Fibroblast of lung (primary cell): Measurements from ENCODE around the gene FBXO31.

Experiments used
- EZH2 ChIP-seq: IDR thresholded peaks from 2 replicates; pipeline ENCODE4 v1.5.1; 2012; ENCODE audit warnings: low read length, control low read depth, mild to moderate bottlenecking; ENCODE audit errors: missing control alignments
- TF ChIP-seq, protein P1 (sequence below), 2 donors: IDR thresholded peaks in 1 of 2; conservative IDR thresholded peaks in 1 of 2; 1 replicate in 1 of 2; 2 replicates in 1 of 2; pipeline ENCODE4 v1.5.1; 2011 to 2012; ENCODE audit warnings: low read length in 2 of 2, control low read depth in 1 of 2, inconsistent platforms in 1 of 2, low read depth in 1 of 2, mild to moderate bottlenecking in 1 of 2

DNA sequence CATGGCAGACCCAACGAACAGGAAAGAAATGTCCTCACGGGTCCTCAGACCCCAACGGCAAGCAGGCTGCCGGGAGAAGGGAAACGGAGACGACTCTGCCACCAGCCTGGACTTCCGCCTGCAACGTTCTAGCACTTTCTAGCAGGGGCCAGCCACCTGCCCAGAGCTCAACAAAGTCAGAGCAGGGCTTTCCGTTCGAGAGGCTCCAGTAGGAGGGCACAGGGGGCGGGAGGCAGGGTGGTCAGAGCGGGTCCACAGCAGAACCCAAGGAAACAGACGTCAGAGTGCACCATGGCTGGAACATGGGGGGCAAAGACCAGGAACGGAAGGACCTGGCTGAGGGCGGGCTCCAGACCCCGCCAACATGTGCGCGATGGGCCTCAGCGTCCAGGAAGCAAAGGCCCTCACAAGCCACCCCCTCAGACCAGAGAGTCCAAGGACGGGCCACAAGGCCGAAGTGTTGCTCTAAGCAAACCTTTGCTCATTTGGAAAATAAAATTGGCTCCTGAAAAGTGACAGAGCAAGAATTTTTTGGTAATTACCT, 37.0 kb downstream of the FBXO31 start:
- no peak for TF ChIP-seq EZH2
- TF ChIP-seq, protein P1, sequence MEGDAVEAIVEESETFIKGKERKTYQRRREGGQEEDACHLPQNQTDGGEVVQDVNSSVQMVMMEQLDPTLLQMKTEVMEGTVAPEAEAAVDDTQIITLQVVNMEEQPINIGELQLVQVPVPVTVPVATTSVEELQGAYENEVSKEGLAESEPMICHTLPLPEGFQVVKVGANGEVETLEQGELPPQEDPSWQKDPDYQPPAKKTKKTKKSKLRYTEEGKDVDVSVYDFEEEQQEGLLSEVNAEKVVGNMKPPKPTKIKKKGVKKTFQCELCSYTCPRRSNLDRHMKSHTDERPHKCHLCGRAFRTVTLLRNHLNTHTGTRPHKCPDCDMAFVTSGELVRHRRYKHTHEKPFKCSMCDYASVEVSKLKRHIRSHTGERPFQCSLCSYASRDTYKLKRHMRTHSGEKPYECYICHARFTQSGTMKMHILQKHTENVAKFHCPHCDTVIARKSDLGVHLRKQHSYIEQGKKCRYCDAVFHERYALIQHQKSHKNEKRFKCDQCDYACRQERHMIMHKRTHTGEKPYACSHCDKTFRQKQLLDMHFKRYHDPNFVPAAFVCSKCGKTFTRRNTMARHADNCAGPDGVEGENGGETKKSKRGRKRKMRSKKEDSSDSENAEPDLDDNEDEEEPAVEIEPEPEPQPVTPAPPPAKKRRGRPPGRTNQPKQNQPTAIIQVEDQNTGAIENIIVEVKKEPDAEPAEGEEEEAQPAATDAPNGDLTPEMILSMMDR (conservative IDR thresholded peaks at IDR 0.05 in 1 of 2, IDR thresholded peaks at IDR 0.05 in 1 of 2; ENCODE audit: low read depth in 1 of 2, low read length in 2 of 2): no peak
